Measurements from ENCODE around the gene SIM1. TPM values are rescaled to one million over a fixed set of nuclear protein-coding genes. Genes with fewer than 3 reads are reported as not detected.
"Not testable (repeated sequence)": the region's sequence is repeated elsewhere in the genome, so short reads cannot be mapped to it uniquely, and the experiment has no call there.

Gene SIM1
- total RNA-seq, 1 donor from 2014 or later: not detected

- intact Hi-C loops (cut with micrococcal nuclease): no loop called here
- no peak overlapping the region for H3K27ac Mint-ChIP-seq
- no peak for ATAC-seq (ENCODE audit: low read depth)
These were observed 92.2 kb downstream of the SIM1 start for GRCh38 chr6:100372326-100373091.

GRCh38 chr6:100371591-100371990 lies 93.1 kb downstream of the SIM1 start:
- Mint-ChIP-seq H3K9me3 (no peaks in the 10 kb centered on the region), H3K27ac (no peak overlapping the region), H3K4me1 (no peaks in the 10 kb centered on the region), H3K27me3 (no peaks in the 10 kb centered on the region), H3K4me3 (no peak overlapping the region), H3K36me3 (ENCODE audit: low read depth) (no peaks in the 10 kb centered on the region)
- no peak for TF ChIP-seq CTCF (IDR thresholded peaks at IDR 0.05)
- ChIA-PET POLR2A (no interaction called here), CTCF (no interaction called here)
- no peak for ATAC-seq (ENCODE audit: low read depth)
- DNase-seq: no peak
- intact Hi-C loops (cut with micrococcal nuclease): no loop called here

More at GRCh38 chr6:100372326-100373091, 92.2 kb downstream of the SIM1 start:
- Mint-ChIP-seq H3K9me3 (no peaks in the 10 kb centered on the region), H3K4me1 (no peaks in the 10 kb centered on the region), H3K27me3 (no peaks in the 10 kb centered on the region), H3K4me3 (no peak overlapping the region), H3K36me3 (ENCODE audit: low read depth) (no peaks in the 10 kb centered on the region)
- CTCF ChIA-PET: no interaction called here
- no peak for TF ChIP-seq CTCF (IDR thresholded peaks at IDR 0.05)
- POLR2A ChIA-PET: no interaction called here
- no peak for DNase-seq

- intact Hi-C loops (cut with micrococcal nuclease): no loop called here
- H3K36me3 Mint-ChIP-seq (ENCODE audit: low read depth): no peaks in the 10 kb centered on the region
These were observed 94.5 kb downstream of the SIM1 start for GRCh38 chr6:100370265-100370664.

GRCh38 chr6:100366419-100366818 lies 98.3 kb downstream of the SIM1 start:
- H3K36me3 Mint-ChIP-seq (ENCODE audit: low read depth): no peaks in the 10 kb centered on the region
- H3K27ac Mint-ChIP-seq: no peak overlapping the region
- DNase-seq (no peak), ATAC-seq (ENCODE audit: low read depth) (no peak)
- no peaks in the 10 kb centered on the region for H3K27me3 Mint-ChIP-seq
- H3K4me1 Mint-ChIP-seq: no peaks in the 10 kb centered on the region
- no peak for TF ChIP-seq CTCF (IDR thresholded peaks at IDR 0.05)
- H3K4me3 Mint-ChIP-seq: no peak overlapping the region
- H3K9me3 Mint-ChIP-seq: no peaks in the 10 kb centered on the region
- POLR2A ChIA-PET: no interaction called here
- CTCF ChIA-PET: no interaction called here
- intact Hi-C loops (cut with micrococcal nuclease): no loop called here

More at GRCh38 chr6:100370265-100370664, 94.5 kb downstream of the SIM1 start:
- ChIA-PET POLR2A (no interaction called here), CTCF (no interaction called here)
- no peaks in the 10 kb centered on the region for H3K4me1 Mint-ChIP-seq
- TF ChIP-seq CTCF (IDR thresholded peaks at IDR 0.05): no peak
- DNase-seq (no peak), ATAC-seq (ENCODE audit: low read depth) (no peak)
- H3K27me3 Mint-ChIP-seq: no peaks in the 10 kb centered on the region
- no peaks in the 10 kb centered on the region for H3K9me3 Mint-ChIP-seq
- H3K27ac Mint-ChIP-seq: no peak overlapping the region
- no peak overlapping the region for H3K4me3 Mint-ChIP-seq

- Mint-ChIP-seq H3K27ac (no peak overlapping the region), H3K4me3 (no peak overlapping the region), H3K27me3 (no peaks in the 10 kb centered on the region), H3K36me3 (ENCODE audit: low read depth) (no peaks in the 10 kb centered on the region), H3K4me1 (no peaks in the 10 kb centered on the region), H3K9me3 (peaks cover 3% of the 10 kb centered on the region)
- TF ChIP-seq CTCF (IDR thresholded peaks at IDR 0.05): no peak
- ChIA-PET CTCF (no interaction called here), POLR2A (no interaction called here)
- no peak for ATAC-seq (ENCODE audit: low read depth)
- intact Hi-C loops (cut with micrococcal nuclease): no loop called here
- DNase-seq: no peak
These were observed 101.1 kb downstream of the SIM1 start for GRCh38 chr6:100363651-100364050.

GRCh38 chr6:100354736-100355641 lies 109.7 kb downstream of the SIM1 start:
- CTCF ChIA-PET; H3K4me3 Mint-ChIP-seq; ATAC-seq (ENCODE audit: low read depth); H3K4me1 Mint-ChIP-seq; H3K36me3 Mint-ChIP-seq (ENCODE audit: low read depth); intact Hi-C loops (cut with micrococcal nuclease); H3K9me3 Mint-ChIP-seq; POLR2A ChIA-PET; H3K27me3 Mint-ChIP-seq; H3K27ac Mint-ChIP-seq; DNase-seq: not testable (repeated sequence)
